Middle frontal gyrus (tissue), 1 donor: Measurements from ENCODE around the gene CBX1.
"Not testable (repeated sequence)": the region's sequence is repeated elsewhere in the genome, so short reads cannot be mapped to it uniquely, and the experiment has no call there.

Source experiments
- DNase-seq: peaks from one replicate; pipeline ENCODE4 v3.0.0-alpha.2; 2015; ENCODE audit warnings: low spot score; ENCODE audit errors: extremely low spot score

CBX1 gene

GRCh38 chr17:48053758-48054237, 47.5 kb downstream of the CBX1 start:
- DNase-seq: no peak

DNA sequence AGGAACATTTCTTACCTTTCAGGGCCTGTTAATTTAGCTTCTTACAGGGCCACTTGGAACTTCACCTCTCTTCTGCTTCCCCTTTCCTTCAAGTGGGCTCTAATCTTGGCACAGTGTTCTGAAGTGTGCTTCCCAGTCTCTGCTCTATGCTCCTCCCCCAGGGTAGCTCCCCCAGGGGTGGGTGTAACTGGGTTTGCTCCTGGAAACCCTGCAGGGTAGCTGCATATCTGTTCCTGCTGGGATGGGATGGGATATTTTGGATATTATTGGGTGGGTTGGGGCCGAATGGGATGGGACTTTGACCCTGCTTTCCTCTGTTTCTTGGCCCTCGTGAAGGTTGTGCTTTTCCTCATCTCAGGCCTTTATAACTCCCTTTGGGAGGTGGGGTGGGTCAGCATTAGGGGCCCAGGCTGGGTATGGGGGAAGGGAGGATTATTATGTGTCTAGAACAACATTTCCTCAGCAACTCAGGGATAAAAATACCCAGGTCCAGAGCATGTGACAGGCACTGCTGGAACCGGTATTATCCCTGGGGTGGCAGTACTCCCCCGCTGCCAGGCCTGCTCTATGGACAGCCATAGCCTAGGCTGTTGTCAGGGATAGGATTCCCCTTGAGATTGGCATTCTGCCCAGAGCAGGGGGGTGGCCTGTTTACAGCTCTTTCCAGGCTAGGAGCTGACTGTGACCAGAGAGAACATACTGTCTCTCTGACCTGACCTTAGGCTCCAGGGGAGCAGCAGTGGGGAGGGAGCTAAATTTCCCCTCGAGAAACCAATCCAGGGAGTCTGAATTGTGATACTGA, 48.1 kb downstream of the CBX1 start:
- no peak for DNase-seq

DNA sequence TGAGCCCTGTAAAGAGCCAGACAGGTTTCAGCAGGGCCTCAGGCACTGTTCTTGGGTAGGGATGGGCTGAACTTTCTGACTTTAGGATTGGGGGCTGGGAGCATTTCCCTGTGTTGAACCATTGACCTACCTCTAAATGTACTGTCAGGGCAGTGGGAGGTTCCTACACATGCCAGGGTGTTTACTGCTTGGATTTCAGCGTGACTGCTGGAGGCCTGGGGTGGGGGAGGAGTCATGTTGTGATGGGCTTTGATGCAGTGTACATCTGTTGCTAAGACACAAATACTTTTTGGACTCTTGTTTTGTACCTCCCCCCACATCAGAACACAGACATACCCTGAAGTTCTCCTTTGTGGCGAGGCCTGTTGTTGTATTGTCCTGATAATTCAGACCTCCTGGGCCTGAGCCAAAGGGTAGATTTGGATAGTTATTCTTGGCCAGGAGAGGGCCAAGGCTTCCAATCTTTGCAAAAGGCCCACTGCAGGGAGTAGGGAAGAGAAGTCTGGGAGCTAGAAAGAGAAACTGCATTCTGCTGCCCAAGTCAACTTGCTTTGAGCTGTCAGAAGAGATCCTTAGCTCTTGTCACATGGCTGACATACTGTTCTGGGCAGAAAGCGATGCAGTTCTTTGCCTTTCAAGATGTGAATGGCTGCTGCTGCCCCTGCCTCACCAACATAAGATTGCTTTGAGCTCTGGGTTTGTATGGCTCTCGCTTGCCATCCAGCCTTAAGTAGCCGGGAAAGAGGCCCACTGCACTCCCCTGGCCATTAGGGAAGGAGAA, 49.4 kb downstream of the CBX1 start:
- DNase-seq: no peak

GRCh38 chr17:48051283-48051682, 50.0 kb downstream of the CBX1 start:
- DNase-seq: no peak

DNA sequence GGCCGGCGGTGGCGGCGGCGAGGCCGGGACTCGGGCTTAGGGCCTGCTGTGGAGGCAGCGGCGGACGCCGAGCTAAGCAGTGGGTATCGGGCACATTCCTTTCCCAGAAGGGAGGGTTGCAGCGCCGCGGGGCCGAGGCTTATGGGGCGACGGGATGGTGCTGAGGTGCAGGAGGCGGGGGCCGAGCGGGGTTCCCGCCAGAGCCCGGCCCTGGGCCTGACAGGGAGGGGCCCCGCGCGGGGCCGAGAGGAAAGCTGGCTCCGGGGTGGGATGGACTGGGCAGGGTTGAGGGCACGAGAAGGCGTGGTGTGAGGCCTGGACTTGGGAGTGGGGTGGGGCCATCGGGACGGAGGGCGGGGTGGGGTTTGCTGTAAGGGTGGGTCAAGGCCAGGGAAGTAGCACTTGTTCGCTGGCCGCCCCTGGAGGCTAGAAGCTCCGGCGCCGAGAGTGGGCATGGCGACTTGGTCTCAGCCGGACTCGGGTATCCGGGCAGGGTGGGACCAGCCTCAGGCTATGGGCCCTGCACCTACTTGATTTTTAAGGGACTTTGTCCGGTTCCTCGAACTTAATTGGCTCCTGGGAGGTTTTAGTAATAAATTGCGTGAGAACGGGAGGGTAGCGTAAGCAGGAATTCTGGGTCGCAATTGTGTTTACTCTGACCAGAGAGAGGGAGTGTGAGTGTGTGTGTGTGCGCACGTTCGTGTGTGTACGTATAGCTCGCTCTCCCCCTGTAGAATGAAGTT, 52.7 kb downstream of the CBX1 start:
- no peak for DNase-seq

DNA sequence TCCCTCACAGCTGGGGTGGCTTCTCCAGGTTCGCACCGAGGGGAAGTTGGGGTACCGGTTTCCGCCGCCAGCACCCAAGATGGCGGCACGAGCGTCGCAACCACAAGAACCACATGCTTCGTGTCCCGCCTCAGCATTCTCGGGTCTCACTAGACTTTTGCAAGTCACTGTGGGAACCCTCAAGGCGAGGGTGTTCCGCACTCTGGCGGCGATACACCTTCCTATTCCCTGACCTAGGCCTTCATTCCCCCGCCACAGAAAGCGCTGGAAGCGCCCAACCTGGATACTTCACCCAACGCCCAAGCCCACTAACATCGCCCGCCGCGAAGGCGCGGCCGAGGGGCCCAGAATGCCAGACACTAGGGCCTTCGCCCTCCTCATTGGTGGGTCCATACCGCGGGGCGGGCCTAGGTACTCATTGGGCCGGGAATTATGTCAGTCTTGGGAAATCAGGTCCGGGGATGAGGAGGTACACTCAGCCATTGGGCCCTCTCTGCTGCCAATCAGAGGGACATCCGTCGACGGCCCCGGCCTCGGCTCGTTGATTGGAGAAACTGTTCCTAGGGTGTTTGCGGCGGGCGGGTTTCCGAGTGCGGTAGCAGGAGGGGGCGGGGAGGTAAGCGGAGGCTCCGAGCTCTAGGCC, 53.4 kb downstream of the CBX1 start, which contains the start of gene NFE2L1:
NFE2L1 (plus strand) TSS at position 619 of the 643 bp plus-strand sequence. CDS start 2,760 bp downstream, outside the sequence.
- peak; percentile 99 for DNase-seq

DNA sequence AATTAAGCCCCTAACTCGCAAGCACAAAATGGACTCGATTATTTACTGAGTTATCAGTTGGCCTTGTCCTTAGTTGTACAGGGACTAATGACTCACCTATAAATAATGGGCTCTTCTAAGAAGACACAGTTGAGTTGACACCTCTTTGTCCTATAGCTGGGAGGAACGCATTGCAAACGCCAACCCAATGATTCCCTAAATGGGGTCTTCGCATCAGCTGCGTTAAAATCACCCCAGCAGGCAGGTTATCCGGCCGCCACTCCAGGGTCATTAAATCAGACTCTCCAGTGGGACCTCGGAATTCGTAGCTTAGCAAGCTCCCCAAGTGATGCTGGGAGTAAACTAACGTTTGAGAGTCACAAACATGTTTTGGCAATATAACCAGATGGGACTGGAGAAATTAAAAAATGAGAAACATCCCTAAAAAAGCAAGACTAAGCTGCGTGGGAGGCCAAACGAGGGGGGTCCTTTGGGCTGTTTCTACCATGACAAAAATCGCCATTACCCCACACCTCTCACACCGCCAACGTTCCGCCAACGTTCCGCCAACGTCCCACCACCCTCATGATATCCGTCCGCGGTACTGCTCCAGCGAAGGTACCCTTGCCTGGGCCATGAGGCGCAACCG, 54.1 kb downstream of the CBX1 start:
- DNase-seq: no peak

DNA sequence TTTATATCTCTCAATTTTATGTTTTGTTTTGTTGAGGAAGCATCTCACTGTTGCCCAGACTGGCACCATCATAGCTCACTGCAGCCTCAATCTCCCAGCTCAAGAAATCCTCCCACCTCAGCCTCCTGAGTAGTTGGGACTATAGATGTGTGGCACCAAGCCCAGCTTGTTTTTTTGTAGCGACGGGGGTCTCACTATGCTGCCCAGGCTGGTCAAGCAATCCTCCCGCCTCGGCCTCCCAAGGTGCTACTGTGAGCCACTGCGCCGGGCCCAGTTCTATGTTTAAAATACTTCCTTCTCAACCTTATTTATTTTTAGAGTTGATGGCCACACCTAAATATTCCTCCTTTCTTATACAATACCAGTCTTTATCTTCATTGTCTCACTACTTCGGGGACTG, 55.0 kb downstream of the CBX1 start:
- DNase-seq: no peak

DNA sequence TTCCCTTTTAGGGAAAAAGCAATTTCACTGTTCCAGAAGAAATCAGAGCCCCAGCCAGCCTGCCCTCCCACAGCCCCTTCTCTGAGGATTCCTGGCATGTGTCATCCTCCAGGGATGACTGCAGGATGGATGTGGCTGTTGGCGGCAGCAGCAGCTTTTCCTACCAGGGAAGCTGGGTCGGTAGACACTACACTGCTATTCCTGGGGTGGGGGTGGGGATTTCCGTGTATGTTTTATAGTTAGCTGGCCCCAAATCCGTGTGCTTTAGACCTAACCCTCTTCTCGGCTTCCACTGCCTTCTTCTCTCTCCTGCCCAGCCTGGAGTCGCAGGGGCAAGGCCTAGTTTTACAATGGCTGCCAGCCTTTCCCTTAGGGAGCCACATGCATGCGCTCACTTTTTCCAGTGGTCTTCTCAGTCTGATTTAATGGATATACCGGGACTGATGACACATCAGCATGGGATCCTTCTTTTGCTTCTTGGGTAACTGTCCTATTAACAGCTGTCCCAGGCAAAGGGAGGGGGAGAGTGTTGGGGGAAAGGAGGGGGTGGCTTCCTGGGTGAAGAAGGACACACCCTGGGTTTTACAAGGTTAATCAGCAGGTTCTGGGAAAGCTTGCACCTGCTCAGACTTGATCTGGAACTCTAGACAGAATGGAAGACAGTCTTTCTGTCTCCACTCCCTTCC, 55.8 kb downstream of the CBX1 start:
- DNase-seq: no peak

DNA sequence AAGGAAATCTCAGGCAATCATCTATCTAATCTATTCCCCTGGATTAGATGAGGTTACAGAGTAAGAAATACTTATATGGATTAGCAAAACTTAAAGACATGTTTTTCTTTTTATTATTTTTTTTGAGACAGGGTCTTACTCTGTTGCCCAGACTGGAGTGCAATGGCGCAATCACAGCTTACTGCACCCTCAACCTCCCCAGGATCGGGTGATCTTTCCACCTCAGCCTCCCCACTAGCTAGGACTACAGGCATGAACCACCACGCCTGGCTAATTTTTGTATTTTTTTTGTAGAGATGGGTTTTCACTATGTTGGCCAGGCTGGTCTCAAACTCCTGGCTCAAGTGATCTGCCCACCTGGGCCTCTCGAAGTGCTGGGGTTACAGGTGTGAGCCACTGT, 56.4 kb downstream of the CBX1 start:
- DNase-seq: no peak

- no peak for DNase-seq
Observed at GRCh38 chr17:48043176-48043575, 58.1 kb downstream of the CBX1 start.

DNA sequence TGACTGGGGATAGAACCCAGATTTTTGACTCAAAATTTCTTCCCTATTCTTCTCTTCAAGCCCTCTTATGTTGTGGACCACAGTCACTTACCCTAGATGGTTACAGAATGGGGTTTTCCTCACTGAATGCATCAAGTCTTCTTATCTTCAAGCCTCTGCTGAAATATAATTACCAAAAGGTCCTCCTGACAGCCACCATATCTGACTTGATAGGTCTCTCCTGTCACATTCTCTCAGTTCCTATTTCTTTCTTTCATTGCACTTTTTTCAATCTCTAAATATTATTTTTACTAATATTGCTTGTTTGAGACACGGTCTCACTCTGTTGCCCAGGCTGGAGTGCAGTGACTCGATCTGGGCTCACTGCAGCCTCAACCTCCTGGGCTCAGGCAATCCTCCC, 62.6 kb downstream of the CBX1 start:
- DNase-seq: no peak

DNA sequence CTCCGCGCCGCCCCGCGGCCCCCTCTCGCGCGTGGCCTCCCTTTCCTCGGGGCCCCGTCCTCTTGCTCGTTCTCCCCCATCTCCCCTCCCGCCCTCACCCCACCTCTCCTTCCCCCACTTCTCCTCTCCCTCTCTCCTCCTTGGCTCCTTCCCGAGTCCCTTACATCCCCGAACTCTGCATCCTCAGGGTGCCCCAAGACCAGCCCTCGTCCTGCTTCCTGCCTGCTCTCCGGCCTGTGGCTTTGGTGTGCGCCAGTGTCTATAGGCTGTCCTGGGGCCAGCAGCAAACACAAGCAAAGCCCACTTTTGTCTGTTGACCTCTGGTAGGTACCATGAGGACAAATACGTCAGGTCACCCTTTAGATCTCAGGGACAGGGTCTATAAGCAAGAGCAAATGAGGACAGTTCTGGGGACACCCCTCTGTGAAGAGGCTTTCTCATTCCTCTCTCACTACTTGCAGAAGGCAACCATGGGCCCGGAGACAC, 63.4 kb downstream of the CBX1 start:
- no peak for DNase-seq

- DNase-seq: no peak
Observed at GRCh38 chr17:48037036-48037837, 64.0 kb downstream of the CBX1 start, which contains the start of gene COPZ2. TSS of gene COPZ2 (minus strand) at chr17:48037797. CDS start at chr17:48037777, 20 bp downstream.

DNA sequence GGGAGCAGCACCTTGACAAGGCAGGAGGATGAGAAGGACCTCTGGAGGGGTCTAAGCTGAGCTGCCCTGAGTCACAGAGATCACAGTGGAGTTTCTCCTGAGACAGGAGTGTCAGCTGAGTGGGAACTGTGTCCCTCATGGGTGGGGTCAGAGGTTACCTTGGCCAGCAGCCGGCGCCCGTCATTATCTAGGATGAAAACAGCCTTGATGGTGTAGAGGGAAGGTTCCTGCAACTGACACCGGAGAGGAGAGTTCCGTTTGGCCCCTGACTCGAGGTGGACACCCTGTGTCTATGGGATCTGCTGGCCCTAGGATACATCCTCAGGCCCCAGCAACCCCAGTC, 64.6 kb downstream of the CBX1 start:
- no peak for DNase-seq

DNA sequence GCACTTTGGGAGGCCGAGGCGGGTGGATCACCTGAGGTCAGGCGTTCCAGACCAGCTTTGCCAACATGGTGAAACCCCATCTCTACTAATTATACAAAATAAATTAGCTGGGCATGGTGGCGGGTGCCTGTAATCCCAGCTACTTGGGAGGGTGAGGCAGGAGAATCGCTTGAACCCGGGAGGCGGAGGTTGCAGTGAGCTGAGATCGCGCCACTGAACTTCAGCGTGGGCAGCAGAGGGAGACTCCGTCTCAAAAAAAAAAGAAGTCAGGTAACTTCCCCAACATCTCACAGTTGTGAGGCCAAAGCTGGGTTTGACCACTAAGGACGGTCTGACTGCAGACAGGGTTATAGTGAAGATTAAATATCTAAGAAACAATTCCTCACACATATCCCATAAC, 66.5 kb downstream of the CBX1 start:
- not testable (repeated sequence) for DNase-seq

GRCh38 chr17:48031966-48032365, 69.3 kb downstream of the CBX1 start:
- no peak for DNase-seq

GRCh38 chr17:48030531-48030930, 70.7 kb downstream of the CBX1 start:
- DNase-seq: no peak

DNA sequence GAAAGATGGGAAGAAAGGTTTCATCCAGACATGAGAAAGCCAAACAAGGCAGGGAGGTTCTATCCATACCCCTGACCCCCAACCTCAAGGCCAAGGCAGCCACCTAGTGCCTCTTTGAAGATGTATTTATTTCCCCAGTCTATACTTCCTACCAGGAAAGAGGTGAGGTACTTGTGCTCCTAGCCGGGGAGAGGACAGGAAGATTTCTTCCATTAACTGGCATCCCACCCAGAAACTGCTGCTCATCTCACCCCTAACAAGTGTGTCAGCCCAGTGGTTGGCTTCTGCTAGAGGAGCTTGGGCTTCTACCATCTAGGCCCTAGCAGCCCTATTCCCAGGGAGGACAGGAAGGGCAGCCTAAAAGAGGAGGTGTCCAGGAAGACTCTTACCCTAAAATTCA, 72.5 kb downstream of the CBX1 start:
- no peak for DNase-seq
